Amniotic epithelial cell (primary cell): ENCODE measurements around the gene FAM81A.
"Not testable (repeated sequence)": the region's sequence is repeated elsewhere in the genome, so short reads cannot be mapped to it uniquely, and the experiment has no call there.

Source experiments
- DNase-seq: peaks from one replicate; pipeline ENCODE4 v3.0.0-alpha.2; 2010; ENCODE audit warnings: low read depth

FAM81A gene

DNA sequence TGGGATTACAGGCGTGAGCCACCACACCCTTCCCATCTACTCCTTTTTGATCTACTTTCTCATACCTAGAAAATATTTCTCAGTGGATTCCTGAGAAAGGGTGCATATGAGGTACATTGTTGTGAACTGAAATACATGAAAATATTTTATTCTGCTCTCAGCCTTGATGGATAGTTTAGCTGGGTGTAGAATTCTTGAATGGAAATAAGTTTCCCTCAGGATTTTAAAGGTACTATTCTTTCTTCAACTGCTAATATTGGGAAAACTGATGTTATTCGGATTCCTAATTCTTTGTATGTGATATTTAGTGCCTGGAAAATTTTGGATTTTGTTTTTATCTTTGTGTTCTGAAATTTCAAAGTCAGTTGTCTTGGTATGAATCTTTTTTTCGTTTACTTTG lies 9.1 kb upstream of the FAM81A start:
- DNase-seq = not testable (repeated sequence)

DNA sequence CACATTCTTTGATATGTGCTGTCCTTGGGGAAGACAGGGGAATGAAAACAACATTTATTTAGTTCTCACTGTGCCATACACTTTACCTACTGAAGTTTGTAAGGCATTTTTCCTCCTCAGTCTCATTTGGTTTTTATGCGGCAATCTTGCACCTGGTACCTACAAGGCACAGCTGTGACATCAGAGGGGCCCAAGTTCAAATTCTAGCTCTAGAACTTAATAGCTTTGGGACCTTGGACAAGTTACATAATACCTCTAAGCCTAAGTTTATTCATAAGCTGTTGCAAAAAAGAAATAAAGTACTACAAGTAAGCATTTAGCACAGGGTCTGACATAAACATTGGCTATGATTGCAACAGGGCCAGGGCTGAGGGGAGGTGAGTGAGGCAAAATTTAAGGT lies 5.6 kb upstream of the FAM81A start:
- DNase-seq = no peak

DNA sequence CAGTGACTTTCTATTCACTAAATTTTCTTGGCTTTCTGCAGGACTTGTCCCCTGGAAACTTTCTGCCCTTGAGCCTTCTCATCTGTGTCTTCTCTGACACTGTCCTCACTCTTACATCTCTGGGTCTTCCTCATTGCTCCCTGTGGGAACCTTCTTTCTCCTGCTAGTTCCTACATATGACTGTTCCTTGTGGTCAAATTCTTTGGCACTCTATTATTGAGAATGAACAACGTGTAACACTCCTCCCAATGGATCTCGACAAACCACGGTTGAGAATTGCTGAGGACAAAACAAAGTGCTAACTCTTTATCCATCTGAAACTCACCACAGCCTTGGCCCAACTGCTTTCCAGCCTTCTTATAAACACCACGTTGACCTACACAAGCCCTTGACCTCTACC lies 3.5 kb upstream of the FAM81A start:
- no peak for DNase-seq

DNA sequence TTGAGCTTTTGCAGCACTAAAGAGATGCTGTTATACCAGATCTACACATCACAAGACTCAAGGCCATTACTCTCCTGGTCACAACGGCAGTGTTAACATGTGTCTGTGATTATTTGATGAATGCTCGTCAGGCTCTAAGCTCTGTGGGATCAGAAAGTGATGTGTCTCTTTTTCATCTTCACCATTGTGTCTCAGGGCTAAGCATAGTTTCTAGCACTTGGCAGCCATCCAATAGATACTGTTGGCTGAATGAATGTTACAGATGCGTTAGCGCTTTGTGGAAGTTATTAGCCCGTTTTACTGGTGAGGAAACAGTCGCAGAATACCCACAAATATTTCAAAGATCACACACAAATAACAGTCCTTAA lies 1.2 kb upstream of the FAM81A start:
- DNase-seq = peak; percentile 41

DNA sequence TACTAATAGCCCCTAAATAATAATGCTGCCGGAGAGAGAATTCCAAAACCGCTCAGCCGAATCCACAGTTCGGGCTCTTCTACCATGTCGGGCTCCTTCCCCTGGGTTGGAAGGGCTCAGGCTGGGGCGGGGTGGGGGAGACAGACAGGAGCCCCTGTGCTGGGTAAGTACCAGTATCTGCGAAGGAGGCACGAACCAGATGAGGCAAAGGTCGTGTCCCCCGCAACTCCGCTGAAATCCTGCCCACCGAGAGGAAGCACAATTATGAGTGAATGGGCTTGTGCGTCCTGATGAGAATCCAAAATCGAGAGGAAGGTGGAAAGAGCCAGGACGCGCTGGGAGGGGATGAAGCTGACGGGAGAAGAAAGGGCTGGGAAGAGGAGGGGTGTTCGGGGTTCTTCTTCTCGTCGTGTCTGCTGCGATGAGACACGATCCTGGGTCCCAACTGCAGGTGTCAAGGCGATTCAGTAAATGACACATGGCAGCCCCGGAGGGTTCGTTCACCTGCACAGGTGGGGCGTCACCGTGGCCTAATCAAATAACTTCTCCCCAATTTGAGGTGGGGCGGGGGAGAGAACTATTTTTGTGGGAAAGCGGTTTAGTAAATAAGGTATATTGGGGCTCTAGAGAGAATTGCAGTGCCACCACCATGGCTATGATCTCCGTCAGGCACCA lies 707 bp upstream of the FAM81A start:
- no peak for DNase-seq

DNA sequence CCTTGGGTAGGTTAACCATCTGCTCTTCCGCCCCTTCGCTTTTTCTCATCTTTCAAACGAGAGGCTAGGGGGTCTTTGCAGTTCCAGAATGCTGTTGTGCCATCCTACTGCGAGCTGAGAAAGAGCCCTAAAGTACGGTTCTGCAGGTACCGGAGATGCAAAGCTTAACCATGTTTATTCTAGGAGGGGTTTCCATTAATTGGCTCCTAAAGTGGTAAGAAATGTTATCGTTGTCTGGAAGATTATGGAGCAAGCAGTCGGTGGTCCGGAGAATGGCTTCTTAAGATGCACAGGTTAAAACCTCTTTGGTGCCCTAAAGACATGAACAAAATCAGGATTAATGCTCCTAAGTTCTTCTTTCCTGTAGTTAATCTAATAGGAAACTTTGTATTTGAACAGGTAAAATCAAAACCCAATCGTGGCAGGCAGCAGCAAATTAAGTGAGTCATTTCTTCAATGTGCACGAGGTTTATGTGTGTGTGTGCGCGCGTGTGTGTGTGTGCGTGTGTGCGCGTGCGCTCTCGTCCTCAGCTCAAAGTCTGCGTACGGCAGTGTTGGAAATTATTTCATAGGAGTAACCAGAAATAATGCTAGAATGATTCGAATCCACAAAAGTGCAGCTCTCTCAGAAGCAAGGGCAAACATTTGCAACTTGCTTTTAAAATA lies 772 bp downstream of the FAM81A start:
- DNase-seq = no peak

DNA sequence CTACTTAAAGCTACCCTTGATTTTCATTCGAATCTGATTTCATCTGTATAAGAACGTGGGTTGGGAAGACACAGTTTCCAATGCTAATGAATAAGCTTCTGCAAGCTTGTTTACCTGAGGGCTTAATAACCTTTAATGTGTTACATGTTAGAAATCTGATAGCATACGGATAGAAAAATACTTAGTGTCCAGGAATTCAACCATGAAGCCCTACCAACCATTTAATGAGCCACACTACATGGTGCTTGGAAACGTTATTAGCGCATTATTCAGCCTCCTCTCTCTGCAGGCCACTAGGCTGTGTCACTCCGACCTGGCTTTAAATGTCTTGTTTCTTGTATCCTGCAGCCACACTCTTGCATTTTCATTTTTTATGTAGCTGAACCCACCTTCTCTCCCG lies 1.6 kb downstream of the FAM81A start:
- DNase-seq = no peak

DNA sequence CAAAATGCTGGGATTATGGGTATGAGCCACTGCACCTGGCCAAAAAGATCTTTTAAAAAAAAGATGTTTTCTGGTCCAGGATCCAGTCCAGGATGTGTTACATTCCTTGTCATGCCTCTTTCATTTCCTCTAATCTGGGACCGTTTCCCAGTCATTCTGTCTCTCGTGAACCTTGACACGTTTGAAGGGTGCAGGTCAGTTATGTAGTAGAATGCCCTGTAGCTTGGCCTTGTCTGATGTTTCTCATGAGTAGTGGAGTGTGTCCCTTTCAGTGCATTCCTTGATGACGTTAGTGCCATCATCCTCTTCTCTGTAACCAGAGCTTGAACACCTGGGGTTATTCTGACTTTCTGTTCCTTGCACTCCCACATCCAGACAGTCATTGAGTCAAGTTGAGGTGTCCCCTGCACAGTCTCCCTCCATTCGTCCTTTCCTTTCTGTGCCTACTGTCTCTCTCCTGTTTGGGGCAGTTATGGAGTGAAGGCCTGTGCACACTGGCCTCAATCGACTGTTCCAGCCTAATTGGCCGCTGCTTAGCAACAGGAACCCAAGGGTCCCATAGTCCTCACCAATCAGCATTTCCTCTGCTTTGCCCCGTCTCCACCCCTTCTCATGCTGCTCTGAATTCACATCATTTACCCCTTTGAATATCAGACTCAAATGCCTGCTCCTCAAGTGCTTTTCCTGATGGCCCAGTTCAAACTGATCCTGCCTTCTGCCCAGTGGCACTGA lies 5.5 kb downstream of the FAM81A start:
- DNase-seq = no peak

DNA sequence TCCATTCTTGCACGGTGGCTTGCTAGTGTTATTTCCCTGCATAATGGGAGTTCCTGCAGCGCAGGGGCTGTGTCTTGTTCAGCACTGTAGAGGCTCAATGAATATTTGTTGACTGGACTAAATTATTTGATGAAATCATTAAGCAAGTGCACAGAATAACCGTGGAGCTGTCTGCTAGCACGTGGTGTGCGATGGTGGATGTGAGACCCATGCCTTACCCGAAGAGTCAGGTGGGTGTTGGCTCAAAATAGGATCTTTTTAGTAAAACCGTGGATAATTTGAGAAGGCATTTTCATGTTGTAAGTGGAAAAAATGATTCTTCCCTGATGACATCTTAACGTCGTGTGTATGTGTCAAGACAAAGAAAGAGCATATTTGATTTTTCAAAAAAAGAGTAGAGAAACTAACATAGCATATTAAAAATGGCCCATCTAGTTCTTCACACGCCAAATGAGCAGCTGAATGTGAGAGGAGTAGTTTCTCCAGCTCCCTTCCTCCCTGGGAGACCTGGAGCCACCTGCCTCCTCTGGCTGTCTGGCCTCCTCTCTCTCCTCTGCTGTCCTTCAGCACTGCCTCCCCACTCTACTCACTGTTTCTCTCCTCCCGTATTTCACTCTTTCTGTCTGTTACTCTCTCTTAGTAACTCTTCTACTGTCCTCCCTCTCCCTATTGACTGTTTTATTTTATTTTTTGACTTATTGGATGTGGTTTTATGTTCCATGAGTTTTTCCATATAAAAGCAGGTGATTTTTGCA lies 6.3 kb downstream of the FAM81A start:
- no peak for DNase-seq

DNA sequence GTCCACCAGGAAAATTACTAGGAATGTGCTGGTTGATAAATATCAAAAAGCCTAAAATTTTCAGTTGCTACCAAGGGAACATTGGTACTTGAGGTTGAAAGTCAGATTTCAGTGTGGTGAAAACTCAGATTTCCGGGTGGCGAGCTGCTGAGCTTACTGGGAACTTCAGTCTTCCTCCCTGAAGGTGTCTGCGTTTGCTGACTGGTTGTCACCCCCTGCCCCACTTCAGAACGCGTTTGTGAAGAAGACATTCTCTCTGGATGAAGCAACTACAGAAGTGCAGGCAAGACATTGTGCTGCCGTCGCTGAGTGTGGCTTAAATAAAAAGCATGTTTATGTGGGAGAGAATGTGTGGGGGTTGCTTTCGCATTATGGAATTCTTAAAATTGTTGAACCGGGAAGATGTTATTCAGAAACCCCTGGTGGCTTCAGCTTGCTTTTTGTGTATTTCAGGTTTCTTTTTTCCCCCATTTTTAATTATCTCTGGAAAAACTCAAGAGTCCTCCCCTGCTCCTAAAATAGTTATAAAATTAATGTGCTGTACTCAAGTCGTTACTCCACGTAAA lies 7.1 kb downstream of the FAM81A start:
- DNase-seq = peak; percentile 48

DNA sequence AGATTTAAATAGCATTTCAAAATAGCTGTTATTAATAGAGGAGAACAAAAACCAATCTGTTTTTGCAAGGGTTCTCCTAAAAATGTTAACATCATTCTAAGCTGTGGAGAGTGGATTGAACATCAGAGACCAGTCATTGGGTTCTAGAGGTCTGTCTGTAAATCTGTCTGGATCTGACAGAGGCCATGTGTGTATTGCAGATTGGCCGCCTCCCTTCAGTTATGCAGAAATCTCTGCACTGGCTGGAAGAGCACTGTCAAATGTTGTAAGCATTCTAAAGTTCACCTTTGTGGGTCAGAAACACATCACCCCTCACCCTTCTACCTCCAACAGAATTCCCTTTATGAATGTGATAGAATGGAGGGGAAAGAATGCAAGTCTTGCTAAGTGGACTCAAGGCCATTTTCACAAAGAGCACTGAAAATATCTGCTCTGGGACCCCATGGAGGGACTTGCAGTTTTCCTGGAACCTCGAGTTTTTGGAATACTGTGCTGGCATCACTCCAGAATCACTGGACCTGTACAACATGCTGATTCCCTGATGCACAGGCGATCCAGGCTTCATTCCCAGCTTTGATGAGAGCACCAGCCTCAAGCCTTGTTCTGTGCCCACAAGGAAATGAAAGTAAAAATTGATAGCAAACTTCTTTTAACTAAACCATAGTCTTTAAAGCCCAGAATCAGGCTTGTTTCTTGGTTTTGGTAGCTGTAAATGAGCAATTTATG lies 8.4 kb downstream of the FAM81A start:
- DNase-seq = no peak

DNA sequence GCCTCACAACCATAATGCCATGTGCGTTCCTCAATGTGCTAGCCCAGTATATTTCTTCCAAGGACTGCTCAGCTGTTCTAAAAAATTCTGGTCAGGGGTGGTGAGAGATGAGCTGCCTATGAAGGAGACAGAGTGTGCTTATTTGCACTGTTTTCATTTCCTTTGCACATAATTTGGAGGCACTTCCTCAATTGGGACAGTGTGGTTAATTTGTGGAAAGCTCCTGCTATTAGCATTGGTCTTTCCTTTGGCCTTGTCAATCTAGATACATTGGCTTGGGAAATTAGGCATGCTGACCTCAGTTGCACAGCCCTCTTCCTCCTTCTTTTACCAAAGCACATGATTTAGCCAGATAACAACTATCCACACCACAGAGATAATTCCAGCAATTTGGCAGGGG lies 9.4 kb downstream of the FAM81A start:
- DNase-seq = no peak

DNA sequence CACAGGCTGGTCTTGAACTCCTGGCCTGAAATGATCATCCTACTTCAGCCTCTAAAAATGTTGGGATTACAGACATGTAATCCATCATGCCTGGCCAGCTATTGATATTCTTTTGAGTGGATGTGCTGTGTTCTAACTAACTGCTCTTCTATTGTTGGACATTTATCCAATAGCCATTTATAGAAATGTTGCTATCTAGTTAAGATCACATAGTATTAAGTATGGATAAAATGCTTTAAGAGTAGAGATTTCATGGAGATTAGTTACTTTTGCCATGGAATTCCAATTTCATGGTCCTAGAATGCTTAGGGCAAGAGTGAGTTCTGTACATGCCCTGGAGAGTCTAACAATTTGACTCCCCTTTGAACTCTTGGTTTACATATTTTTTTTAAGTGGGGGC lies 10.9 kb downstream of the FAM81A start:
- no peak for DNase-seq

DNA sequence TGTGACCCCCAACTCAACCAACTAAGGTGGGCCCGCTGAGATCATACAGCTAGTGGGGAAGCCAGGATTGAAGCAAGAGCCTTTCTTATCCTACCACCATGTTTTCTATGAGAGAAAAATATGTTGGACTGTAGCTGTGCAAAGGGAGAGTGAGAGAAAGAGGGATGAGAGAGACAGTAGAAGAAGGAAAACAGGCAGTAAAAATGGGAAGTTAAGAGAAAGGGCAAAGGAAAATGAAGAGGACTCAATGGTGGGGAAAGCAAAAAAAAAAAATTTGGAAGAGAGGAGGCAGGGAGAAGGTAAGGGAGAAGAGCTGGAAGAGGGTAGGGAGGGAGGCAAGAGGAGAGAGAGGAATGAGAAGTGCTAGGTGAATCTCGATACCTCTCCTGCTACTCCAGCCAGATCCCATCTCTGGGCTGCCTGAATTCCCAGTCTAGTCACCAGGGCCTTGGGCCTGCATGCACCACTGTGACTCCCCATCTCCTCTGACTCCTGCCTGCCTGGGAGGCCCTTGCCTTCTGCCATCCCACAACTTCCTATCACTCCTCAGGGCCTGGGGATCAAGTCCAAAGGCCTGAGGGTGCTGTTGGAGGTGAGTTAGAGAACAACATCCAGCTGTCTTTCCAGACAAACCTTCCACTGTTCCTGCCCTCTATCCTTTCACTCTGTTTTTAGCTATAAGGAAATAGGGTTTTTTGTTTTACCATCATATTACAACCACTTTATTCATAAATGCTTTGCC lies 15.7 kb downstream of the FAM81A start:
- no peak for DNase-seq

DNA sequence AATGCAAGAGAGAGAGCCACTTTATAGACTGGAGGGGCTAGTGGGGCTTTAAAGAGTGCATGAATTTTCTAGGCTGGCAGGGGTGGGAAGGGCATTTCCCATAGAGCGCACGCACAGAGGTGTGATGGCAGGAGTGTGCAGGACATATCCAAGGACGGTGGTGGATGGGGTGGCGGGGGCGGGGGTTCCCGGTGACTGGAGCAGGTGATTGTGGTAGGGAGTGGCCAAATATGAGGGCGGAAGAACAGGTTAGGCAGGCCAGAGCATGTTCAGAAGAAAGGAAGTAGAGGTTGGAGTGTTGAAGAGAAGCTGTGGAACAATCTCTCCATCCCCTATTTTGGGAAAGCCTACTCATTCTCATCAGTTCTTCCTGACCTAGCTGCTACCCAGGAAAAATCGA lies 18.1 kb downstream of the FAM81A start:
- no peak for DNase-seq

DNA sequence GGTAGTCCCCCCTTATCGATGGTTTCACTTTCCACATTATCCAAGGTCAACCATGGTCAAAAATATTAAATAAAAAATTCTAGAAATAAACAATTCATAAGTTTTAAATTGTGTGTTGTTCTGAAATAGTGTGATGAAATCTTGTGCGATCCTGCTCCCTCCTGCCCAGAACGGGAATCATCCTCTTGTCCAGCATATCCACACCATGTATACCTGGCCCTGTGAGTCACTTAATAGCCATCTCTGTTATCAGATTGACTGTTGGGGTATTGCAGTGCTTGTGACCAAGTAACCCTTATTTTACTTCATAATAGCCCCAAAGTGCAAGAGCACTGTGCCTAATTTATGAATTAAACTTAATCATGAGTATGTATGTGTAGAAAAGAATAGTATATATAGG lies 19.1 kb downstream of the FAM81A start:
- peak; percentile 47 for DNase-seq

DNA sequence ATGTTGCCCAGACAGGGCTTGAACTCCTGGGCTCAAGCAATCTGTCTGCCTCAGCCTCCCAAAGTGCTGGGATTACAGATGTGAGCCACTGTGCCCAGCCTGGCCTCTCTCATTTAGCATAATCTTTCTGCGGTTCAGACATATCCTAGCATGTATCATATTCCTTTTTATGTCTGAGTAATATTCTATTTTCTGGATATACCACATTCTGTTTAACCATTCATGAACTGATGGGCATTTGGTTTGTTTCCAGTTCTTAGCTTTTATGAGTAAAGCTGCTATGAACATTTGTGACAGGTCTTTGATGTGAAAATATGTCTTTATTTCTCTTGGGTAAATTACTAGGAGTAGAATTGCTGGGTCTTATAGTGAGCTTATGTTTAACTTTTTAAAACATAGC lies 23.5 kb downstream of the FAM81A start:
- DNase-seq = no peak

DNA sequence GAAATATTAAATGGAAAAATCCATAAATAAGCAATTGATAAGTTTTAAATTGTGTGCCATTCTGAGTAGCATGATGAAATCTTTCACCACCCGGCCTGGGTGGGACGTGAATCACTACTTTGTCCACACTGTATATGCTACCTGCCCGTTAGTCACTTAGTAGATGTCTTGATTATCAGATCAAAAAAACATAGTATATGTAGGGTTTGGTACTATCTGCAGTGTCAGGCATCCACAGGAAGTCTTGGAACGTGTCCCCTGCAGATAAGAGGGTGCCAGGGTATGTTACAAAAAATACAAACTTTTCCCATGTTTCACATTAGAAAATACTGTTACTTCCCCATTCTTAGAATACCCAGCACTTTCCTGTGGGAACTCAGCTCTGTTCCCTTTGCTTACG lies 35.2 kb downstream of the FAM81A start:
- DNase-seq = no peak

DNA sequence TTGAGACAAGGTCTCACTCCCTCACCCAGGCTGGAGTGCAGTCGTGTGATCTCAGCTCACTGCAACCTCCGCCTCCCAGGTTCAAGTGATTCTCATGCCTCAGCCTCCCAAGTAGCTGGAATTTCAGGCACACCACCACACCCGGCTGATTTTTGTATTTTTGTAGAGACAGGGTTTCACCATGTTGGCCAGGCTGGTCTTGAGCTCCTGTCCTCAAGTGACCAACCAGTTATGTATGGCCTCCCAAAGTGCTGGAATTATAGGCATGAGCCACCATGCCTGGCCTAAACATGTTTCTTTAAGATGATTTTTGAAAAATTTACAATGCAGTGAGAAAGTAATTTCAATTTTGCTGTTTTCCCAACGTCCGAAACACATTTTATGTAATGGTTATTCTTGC lies 37.2 kb downstream of the FAM81A start:
- DNase-seq = not testable (repeated sequence)

DNA sequence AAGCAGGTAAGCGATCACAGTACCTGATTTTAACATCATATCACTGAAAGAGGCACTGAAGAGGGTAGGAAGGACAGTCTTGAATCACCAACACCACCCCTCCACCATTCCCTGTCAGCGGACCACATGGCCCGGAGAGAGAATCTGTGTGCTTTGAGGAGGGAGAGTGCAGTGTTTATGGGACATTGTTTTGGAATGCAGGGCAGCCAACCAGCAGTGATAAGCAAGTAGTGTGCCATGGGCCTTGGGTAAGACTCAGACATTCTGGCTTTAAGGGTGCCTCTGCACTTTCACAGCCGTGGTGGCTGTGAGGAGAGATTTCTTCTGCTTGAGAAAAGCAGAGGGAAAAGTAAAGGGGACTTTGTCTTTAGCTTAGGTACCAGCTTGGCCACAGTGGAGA lies 46.4 kb downstream of the FAM81A start:
- peak; percentile 5 for DNase-seq

DNA sequence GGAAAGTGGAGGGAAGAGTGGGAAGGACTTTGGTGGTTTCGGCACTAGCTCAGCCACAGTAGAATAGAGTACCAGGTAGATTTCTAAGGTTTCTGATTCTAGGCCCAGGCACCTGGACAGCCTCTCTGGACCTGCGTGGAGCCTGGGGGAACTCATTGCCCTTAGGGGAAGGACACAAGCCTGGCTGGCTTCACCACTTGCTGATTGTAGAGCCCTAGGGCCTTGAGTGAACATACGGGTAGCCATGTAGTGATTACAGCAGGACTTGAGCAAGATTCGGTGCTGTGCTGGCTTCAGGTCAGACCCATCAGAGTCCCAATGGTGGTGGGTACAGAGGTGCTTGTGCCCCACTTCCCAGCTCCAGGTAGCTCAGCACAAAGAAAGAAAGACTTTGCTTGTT lies 47.0 kb downstream of the FAM81A start:
- no peak for DNase-seq
